ENCODE measurements around the gene CLSTN2.

- no peak for TF ChIP-seq CTCF (IDR thresholded peaks at IDR 0.05)
- no peak for TF ChIP-seq EP300 (IDR thresholded peaks at IDR 0.05)
- TF ChIP-seq POLR2A (IDR thresholded peaks at IDR 0.05) = no peak
Measured at GRCh38 chr3:139948467-139948866, 13.5 kb downstream of the CLSTN2 start.
